Epithelial cell of proximal tubule (primary cell): ENCODE measurements around the gene SPATA24. TPM values are rescaled to one million over a fixed set of nuclear protein-coding genes. Genes with fewer than 3 reads are reported as not detected.

Experiments
- DNase-seq: peaks from one replicate; pipeline ENCODE4 v3.0.0-alpha.2; 2011; ENCODE audit warnings: low read depth
- H3K4me3 ChIP-seq: 2 replicates; pipeline ENCODE4 v1.5.1; 2011; ENCODE audit warnings: low read depth, mild to moderate bottlenecking, low read length
- CTCF ChIP-seq: conservative IDR thresholded peaks from 2 replicates; pipeline ENCODE4 v1.5.1; 2012; ENCODE audit warnings: low read depth, mild to moderate bottlenecking, low read length
- total RNA-seq: library from RNA; depleted of rRNA; stranded (reverse); fragments of >200 nt; gene quantifications from 2 replicates; pipeline ENCODE4 v1.2.3, GENCODE V29; 2015

SPATA24 gene
- total RNA-seq, 1 donor from 2014 or later: 2.2 TPM

- TF ChIP-seq CTCF: no peak
- no peak for DNase-seq
- no peak overlapping the region for H3K4me3 ChIP-seq
These were observed 25.6 kb downstream of the SPATA24 start for GRCh38 chr5:139378101-139378825.

- DNase-seq: no peak
- no peak for TF ChIP-seq CTCF
- H3K4me3 ChIP-seq: no peak overlapping the region
These were observed 26.7 kb downstream of the SPATA24 start for GRCh38 chr5:139377226-139377625.

GRCh38 chr5:139376364-139376763 lies 27.5 kb downstream of the SPATA24 start:
- H3K4me3 ChIP-seq: no peak overlapping the region
- no peak for TF ChIP-seq CTCF

GRCh38 chr5:139374909-139375308 lies 29.0 kb downstream of the SPATA24 start:
- DNase-seq: no peak
- TF ChIP-seq CTCF: no peak
- no peak overlapping the region for H3K4me3 ChIP-seq

More at GRCh38 chr5:139376364-139376763, 27.5 kb downstream of the SPATA24 start:
- DNase-seq: no peak

GRCh38 chr5:139371482-139372435 lies 32.1 kb downstream of the SPATA24 start:
- TF ChIP-seq CTCF: no peak
- no peak for DNase-seq
- H3K4me3 ChIP-seq: no peak overlapping the region

- TF ChIP-seq CTCF: no peak
- no peak for DNase-seq
- no peak overlapping the region for H3K4me3 ChIP-seq
These were observed 34.7 kb downstream of the SPATA24 start for GRCh38 chr5:139369181-139369580.
